Measurements from ENCODE around the gene LGALS3BP.

Gene LGALS3BP

DNA sequence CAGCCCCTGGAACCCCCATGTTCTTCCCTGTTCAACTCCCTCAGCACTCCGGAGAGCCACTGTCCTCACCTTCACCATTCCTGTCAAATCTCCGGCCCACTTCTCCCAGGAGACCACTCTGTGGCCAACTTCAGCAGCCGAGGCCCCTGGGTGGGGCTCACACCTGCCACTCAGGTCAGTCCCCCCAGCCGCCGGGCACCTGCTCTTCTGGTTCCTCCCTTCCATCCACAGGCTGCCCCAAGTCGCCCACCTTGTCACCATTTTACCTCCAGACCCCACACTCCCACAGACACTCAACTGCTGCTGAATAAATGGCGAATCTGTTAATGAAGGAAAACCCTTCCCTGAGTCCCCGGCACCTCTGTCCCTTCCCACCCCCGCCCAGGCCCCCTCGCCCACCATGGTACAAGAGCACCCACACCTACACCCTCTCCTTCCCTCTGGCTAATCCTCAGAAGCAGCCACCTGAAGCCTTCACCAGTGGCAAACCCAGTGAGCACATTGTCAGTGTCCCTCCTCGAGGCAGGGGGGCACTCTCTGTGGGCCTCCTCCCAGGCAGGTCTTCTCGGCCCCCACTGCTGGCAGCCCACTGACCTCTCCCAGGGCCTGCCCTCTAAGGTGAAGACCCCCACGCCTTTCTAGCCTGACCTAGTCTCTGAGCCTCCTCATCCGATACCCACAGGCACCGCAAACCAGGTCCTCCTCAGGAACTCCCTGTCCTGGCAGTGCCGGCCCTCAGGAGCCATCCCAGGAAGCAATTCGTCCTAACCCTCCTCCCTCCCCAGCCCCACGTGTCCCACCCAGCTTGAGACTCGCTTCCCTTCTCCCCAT lies 21.7 kb upstream of the LGALS3BP start:
- no peak for DNase-seq (ENCODE audit: low read depth)
- TF ChIP-seq, protein P1, sequence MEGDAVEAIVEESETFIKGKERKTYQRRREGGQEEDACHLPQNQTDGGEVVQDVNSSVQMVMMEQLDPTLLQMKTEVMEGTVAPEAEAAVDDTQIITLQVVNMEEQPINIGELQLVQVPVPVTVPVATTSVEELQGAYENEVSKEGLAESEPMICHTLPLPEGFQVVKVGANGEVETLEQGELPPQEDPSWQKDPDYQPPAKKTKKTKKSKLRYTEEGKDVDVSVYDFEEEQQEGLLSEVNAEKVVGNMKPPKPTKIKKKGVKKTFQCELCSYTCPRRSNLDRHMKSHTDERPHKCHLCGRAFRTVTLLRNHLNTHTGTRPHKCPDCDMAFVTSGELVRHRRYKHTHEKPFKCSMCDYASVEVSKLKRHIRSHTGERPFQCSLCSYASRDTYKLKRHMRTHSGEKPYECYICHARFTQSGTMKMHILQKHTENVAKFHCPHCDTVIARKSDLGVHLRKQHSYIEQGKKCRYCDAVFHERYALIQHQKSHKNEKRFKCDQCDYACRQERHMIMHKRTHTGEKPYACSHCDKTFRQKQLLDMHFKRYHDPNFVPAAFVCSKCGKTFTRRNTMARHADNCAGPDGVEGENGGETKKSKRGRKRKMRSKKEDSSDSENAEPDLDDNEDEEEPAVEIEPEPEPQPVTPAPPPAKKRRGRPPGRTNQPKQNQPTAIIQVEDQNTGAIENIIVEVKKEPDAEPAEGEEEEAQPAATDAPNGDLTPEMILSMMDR (conservative IDR thresholded peaks at IDR 0.05; ENCODE audit: control insufficient read depth, insufficient read depth, low read depth, low read length): no peak
- no peak overlapping the region for H3K4me3 ChIP-seq (ENCODE audit: control insufficient read depth, low read depth, low read length)

DNA sequence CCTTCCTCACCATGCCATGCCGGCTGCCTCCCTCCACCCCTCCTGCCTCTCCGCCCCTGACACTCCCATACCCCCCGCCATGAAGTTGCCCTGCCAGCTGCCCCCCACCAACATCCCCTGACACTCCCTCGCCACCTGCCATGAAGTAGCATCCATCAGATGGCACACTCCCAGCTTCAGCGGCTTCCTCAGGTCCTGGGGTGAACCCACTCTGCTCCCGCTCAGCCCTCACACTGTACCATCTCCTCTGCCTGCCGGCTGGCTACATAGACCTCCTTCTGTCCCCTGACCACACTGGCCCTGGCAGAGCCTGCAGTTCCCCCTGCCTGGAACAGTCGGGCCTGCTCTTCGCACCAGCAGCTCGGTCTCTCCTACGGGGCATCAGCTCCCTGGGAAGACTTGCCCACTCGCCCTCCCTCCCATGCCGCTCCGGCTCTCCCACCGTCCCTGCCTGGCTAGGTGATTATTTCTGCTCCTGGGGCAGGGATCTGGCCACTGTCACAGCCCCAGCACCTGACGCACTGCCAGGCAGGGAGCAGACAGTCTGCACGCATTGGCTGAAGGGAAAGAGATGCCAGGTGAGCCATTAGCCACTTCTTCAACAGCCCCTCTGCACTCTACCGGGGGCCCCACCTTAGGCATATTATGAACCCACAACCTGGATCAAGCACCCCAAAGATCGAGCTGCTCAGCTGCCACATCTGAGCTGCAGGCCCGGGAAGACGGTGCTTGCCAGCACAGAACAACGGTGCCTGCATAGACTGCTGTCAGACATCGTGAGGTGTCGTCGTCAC lies 20.9 kb upstream of the LGALS3BP start:
- TF ChIP-seq, protein P1 (conservative IDR thresholded peaks at IDR 0.05; ENCODE audit: control insufficient read depth, insufficient read depth, low read depth, low read length): no peak
- no peak overlapping the region for H3K4me3 ChIP-seq (ENCODE audit: control insufficient read depth, low read depth, low read length)
- no peak for DNase-seq (ENCODE audit: low read depth)

DNA sequence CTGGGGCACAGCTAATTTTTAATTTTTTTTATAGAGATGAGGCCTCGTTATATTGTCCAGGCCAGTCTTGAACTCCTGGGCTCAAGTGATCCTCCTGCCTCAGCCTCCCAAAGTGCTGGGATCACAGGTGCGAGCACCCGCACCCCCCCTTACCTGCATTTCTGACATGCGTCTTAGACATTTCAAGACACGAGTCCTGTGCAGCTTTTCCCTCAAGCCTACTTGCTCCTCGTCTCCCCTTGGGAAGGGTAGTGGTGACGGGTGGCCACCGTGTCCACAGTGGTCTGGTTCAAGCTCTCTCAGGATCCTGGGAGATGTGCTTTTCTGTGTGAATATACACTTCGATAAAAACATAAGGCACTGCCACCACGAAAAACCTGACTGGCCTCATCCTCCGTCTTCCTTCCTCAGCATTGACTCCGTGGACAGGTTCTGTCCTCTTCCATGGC lies 20.2 kb upstream of the LGALS3BP start:
- H3K4me3 ChIP-seq (ENCODE audit: control insufficient read depth, low read depth, low read length): no peak overlapping the region
- TF ChIP-seq, protein P1 (conservative IDR thresholded peaks at IDR 0.05; ENCODE audit: control insufficient read depth, insufficient read depth, low read depth, low read length): no peak
- no peak for DNase-seq (ENCODE audit: low read depth)

DNA sequence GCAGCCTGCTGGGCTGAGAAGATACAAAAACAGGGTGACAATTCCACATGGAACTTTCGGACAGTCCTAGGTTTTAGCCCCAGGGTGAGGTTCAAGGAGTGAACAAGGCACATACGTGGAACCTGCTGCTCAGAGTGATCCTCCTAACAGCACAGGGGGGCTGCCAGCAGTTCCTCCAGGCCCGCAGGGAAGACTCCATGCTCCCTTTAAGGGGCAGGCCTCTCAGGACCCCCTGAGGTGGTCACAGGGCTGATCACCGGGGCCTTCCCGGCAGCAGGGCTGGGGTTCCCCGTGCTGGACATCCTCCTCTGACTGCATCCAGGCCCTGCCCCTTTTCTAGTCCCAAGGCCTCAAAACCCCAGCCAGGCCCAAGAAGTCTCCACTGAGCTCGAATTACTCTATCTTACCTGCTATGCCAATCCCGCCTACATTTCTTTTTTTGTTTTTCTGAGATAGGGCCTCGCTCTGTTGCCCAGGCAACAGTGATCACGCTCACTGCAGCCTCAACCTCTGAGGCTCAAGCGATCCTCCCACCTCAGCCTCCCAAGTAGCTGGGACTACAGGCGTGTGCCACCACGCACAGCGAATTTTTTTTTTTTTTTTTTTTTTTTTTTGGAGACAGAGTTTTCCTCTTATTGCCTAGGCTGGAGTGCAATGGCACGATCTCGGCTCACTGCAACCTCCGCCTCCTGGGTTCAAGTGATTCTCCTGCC lies 19.5 kb upstream of the LGALS3BP start:
- TF ChIP-seq, protein P1 (conservative IDR thresholded peaks at IDR 0.05; ENCODE audit: control insufficient read depth, insufficient read depth, low read depth, low read length): no peak
- DNase-seq (ENCODE audit: low read depth): no peak
- H3K4me3 ChIP-seq (ENCODE audit: control insufficient read depth, low read depth, low read length): no peak overlapping the region

DNA sequence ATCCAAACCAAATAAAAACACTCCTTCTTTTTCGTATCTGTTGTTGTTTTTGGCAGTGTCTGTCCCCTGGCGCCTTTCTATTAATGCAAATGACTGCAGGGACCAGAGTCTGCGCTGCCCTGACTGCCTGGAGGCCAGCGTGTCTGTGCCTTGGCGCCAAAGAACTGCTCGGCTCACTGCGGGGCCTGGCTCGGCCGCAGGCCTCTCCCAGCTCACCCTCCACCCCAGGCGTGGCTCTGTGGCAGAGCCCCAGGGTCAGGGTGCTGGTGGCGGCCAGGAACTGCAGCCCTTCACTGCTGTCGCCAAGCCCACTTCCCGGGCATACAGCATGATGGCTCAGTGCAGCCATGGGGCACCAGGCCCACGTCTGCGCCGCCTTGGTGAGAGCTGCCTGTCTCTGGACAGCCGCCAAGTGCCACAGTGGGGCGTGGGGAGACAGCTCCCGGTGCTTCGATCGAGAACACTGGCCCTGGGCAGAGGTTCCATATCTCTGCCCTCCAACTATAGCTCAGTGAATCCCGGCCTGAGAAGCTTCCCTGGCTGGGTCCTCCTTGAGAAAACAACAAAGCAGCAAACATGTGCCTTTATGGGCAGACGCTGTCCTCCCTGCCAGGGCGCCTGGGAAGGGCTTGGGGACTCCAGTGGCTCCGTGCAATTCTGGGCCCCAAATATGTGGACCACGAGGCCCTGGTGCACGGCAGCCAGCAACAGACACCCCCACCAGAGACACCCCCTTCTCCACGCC lies 18.8 kb upstream of the LGALS3BP start:
- TF ChIP-seq, protein P1 (conservative IDR thresholded peaks at IDR 0.05; ENCODE audit: control insufficient read depth, insufficient read depth, low read depth, low read length): no peak
- DNase-seq (ENCODE audit: low read depth): no peak
- no peak overlapping the region for H3K4me3 ChIP-seq (ENCODE audit: control insufficient read depth, low read depth, low read length)

DNA sequence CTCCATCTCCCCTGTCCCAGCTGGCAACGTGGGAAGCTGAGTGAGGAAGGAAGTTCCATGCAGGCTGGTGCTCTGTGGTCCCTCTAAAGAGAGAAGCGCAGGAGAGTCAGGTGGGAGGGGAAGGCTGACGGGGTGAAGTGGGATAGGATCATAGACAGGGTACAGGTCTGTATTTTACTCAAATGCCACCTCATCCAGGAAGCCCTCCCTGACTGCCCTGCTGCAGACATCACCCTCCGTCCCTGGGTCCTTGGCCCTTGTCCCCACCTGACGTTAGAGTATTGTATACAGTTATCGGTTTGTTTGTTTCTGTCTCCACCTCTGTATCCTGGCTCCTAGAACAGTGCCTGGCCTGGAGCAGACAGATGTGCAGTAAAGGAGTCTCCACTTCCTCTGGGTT lies 18.2 kb upstream of the LGALS3BP start:
- H3K4me3 ChIP-seq (ENCODE audit: control insufficient read depth, low read depth, low read length): no peak overlapping the region
- TF ChIP-seq, protein P1 (conservative IDR thresholded peaks at IDR 0.05; ENCODE audit: control insufficient read depth, insufficient read depth, low read depth, low read length): no peak
- no peak for DNase-seq (ENCODE audit: low read depth)
